Fibroblast of gingiva (primary cell): ENCODE measurements around the gene PNMA3.
"Not testable (repeated sequence)": the region's sequence is repeated elsewhere in the genome, so short reads cannot be mapped to it uniquely, and the experiment has no call there.

Experiments
- DNase-seq: peaks from one replicate; pipeline ENCODE4 v3.0.0-alpha.2; 2011; ENCODE audit warnings: low read depth

Gene PNMA3

GRCh38 chrX:153055871-153056749 is at the start of gene PNMA3:
Gene PNMA3 (plus strand): TSS chrX:153056470. CDS start chrX:153057056, 586 bp downstream.
- DNase-seq: no peak

DNA sequence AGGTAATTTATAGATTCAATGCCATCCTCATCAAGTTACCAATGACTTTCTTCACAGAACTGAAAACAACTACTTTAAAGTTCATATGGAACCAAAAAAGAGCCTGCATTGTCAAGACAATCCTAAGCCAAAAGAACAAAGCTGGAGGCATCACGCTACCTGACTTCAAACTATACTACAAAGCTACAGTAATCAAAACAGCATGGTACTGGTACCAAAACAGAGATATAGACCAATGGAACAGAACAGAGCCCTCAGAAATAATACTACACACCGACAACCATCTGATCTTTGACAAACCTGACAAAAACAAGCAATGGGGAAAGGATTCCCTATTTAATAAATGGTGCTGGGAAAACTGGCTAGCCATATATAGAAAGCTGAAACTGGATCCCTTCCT is 39.1 kb upstream of the PNMA3 start:
- DNase-seq: not testable (repeated sequence)

- no peak for DNase-seq
Measured at GRCh38 chrX:153019166-153019565, 37.1 kb upstream of the PNMA3 start.

GRCh38 chrX:153026501-153026900 is 29.8 kb upstream of the PNMA3 start:
- DNase-seq: not testable (repeated sequence)

DNA sequence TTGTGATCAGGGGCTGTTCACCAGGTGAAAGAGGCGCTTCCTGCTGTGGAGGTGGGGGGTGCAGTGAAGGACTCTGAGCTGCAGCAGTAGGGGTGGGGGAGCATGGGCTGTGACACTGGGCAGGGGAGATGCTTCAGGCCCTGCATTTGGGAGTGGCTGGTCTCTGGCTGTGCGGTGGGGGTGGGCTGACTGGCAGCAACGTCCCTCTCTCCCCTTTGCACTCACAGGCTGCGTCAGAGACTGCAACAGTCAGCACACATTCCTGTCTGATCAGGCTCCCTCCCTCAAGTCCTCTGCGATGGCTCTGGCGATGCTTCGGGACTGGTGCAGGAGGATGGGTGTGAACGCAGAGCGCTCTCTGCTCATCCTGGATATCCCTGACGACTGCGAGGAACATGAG is 27.8 kb upstream of the PNMA3 start:
- DNase-seq: not testable (repeated sequence)

DNA sequence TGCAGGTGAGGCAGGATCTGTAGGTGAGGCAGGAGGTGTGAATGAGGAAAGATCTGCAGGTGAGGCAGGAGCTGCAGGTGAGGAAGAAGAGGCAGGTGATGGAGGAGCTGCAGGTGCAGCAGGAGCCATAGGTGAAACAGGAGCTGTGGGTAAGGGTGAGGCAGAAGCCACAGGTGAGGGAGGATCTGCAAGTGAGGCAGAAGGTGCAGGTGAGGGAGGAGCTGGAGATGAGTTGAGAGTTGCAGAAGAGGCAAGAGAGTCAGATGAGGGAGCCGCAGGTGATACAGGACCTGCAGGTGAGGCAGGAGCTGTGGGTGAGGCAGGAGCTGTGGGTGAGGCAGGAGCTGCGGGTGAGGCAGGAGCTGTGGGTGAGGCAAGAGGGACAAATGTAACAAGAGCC is 27.1 kb upstream of the PNMA3 start:
- no peak for DNase-seq

DNA sequence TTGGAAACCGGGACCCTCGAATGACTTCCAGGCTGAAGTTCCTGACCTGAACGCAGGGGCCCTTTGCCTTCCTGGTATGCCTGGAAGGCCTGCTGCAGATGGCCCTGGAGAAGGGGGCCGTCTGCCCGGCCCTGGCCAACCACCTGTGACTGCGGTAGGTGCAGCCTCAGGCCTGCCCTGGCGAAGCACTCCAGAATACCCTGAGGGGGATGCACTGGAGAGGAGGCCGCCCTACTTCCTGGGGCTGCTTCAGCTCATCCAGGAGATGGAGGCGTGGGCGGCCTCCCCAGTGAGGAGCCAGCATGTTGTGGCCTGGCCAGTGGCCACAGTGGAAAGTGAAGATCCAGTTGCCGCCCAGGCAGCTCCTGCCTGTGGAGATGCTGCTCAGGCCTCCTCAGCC is 26.4 kb upstream of the PNMA3 start:
- DNase-seq: no peak

DNA sequence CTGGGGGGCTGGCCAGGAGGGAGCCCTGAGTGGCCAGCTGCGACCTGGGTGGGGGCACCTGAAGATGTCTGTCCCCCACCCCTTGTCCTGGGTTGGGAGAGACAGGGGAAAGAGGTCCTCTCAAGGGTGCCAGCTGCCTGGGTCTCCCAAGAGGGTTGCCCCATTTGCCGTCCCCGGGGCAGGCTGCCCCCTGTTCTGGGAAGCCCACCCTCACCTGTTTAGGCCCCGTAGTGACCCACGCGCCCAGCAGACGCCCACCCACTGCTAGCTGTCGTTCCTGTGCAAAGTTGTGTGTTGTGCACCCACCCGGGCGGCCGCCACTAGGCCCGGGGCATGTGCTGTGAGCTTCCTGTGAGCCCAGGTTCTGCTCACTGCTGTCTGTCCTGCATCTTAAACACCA is 25.5 kb upstream of the PNMA3 start:
- DNase-seq: no peak

- DNase-seq: peak; percentile 35
Measured at GRCh38 chrX:153032397-153033118, 23.7 kb upstream of the PNMA3 start.

DNA sequence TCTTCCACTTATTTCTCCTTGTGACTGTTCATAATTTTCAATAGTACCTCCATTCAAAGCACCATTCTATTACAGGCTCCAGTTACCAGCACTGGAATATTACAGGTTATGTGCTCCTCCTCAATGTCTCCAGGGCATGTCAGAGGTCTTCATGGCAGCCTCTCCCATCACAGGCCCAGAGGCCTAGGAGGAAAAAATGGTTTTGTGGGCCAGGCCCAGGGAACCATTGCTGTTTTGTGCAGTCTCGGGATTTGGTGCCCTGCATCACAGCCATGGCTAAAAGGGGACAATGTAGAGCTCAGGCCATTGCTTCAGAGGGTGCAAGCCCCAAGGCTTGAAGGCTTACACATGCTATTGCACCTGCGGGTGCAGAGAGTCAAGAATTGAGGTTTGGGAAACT is 7.2 kb upstream of the PNMA3 start:
- DNase-seq: no peak

GRCh38 chrX:153052534-153052933 is 3.7 kb upstream of the PNMA3 start:
- no peak for DNase-seq

- no peak for DNase-seq
Measured at GRCh38 chrX:153057281-153057680, 1.0 kb downstream of the PNMA3 start.

GRCh38 chrX:153059191-153060094 is 3.2 kb downstream of the PNMA3 start:
- DNase-seq: no peak

GRCh38 chrX:153060095-153060445 is 3.8 kb downstream of the PNMA3 start:
- no peak for DNase-seq

DNA sequence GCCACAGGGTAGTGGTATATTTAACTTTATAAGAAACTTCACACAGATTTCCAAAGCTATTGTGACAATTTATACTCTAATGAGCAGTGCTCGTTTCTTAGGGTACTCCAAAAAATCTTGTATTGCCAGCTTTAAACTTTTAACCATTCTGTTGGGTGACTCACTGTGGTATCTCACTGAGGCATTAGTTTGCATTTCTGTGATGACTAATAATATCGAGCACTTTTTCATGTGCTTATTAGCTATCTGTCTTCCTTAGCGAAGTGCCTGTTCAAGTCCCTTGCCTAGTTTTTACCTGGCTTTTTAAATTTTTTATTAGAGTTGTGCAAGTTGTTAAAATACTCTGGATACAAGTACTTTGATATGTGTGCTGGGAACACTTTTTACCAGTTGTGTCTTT is 5.5 kb downstream of the PNMA3 start:
- peak; percentile 4 for DNase-seq

DNA sequence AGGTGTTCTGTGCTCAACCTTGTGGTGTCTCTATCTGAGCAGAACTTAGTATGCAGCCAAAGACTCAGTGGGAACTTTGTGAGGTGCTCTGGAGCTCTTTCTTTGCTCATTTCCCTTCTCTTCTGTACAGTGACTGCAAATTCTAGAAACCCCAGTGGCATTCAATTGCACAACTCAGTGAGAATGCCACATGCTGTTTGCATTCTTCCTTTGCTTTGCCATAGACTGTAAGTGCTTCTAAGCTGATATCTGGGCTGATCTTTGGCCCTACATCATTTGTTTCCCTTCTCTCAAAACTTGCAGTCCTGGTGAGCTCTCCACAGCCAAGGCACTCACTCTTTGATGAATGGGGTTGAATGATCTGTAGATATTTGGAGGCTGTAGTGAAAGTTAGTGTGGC is 7.0 kb downstream of the PNMA3 start:
- DNase-seq: peak; percentile 39

DNA sequence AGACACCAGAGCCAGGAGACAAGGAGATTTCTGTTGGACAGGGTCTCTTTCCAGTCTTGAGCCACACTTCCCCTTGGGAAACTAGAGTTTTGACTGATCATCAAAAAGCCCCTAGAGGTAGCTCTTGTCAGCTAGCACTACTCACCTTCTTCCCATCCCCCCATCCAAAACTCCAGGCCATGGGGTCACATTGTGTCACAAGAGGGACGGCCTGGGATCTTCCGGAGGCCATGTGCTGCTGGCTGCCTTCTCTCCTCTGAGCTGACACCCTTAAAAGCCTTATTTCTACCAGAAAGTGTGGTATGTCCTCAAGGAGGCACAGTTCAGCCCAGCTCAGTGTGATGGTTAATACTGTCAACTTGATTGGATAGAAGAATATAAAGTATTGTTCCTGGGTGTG is 7.8 kb downstream of the PNMA3 start:
- no peak for DNase-seq

GRCh38 chrX:153065389-153065788 is 9.1 kb downstream of the PNMA3 start:
- no peak for DNase-seq

DNA sequence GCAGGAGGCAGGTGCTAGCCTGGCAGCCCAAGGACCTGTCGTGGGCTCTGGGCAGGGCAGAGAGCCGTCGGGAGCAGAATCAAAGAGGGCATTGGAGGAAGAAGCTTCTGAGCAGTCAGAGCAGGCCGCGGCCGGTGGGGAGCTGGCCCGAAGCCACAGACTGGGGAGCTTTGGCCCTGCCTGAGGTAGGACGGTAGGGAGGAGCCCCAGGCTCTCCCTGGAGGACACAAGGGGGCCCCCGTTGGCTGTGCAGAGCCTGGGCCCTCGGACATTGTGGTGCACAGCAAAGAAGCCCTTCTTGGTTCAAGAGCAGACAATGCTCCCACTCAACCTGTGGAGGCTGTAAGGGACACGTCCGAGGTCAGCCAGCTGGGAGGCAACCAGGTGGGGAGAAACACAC is 10.1 kb downstream of the PNMA3 start:
- DNase-seq: not testable (repeated sequence)

GRCh38 chrX:153071909-153072583 is 15.8 kb downstream of the PNMA3 start, which contains the start of gene PNMA6A:
Gene PNMA6A (plus strand): TSS chrX:153072454. CDS start chrX:153073063, 609 bp downstream.
- not testable (repeated sequence) for DNase-seq

DNA sequence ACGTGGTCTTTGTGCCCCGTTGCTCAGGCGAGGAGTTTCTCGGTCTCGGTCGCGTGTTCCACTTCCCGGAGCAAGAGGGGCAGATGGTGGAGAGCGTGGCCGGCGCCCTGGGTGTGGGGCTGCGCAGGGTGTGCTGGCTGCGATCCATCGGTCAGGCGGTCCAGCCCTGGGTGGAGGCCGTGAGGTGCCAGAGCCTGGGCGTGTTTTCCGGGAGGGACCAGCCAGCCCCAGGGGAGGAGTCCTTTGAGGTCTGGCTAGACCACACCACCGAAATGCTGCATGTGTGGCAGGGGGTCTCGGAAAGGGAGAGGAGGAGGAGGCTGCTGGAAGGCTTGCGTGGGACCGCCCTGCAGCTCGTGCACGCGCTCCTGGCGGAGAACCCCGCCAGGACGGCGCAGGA is 17.1 kb downstream of the PNMA3 start:
- not testable (repeated sequence) for DNase-seq
